Measurements from ENCODE around the gene TESPA1. TPM values are rescaled to one million over a fixed set of nuclear protein-coding genes. Genes with fewer than 3 reads are reported as not detected.

TESPA1 gene
- polyA plus RNA-seq, 1 experiment: not detected

DNA sequence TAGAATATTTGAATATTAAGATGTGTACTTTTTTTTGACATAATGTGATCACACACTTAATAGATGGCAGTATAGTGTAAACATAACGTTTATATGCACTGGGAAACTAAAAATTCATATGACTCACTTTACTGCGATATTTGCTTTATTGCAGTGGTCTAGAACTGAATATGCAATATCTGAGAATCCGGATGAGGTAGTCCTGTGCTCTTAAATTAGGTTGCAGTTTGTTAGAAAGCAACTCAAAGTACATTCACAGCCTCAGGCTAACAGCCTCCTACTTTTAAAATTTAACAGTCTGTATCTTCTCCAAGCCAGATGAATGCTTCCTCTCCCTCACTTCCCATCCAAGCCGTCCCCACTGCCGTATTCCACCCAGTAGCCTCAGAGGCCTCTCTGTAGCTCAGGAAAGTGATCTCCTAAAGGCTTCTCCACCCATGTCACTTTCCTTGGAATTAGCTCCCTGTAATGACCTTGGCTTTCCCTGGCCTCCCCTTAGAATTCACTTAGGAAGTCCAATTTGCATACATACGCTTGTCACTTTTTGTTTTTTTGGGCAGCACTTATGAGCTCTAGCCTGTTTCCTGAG is 43.7 kb downstream of the TESPA1 start:
- Histone ChIP-seq H3K27me3 (ENCODE audit: control insufficient read depth, insufficient read depth, low read length) (0 out of 2 replicates have a peak, but pooled peaks cover 2% of the 10 kb centered on the region), H3K36me3 (ENCODE audit: control insufficient read depth, insufficient read depth, low read length) (no peaks in the 10 kb centered on the region), H3K4me3 (ENCODE audit: low read depth, low read length) (no peak overlapping the region)
- POLR2A ChIA-PET: no interaction called here
- no peak for DNase-seq (ENCODE audit: low read depth)
- CTCF ChIA-PET: interaction anchor here (1.2 to 1.7 kb wide), 3 partner anchors 17 to 192 kb away, joined by 4 to 5 read pairs (median 5); partner anchors contain the start of gene MUCL1
- TF ChIP-seq CTCF (IDR thresholded peaks at IDR 0.05; ENCODE audit: insufficient read depth, low read depth, low read length): no peak

GRCh38 chr12:54937929-54938328 is 46.6 kb downstream of the TESPA1 start:
- no peak for TF ChIP-seq CTCF (IDR thresholded peaks at IDR 0.05; ENCODE audit: insufficient read depth, low read depth, low read length)
- no peak for DNase-seq (ENCODE audit: low read depth)
- no peak overlapping the region for H3K4me3 ChIP-seq (ENCODE audit: low read depth, low read length)
- no peaks in the 10 kb centered on the region for H3K36me3 ChIP-seq (ENCODE audit: control insufficient read depth, insufficient read depth, low read length)
- CTCF ChIA-PET: no interaction called here
- POLR2A ChIA-PET: no interaction called here
- 0 out of 2 replicates have a peak, but pooled peaks cover 2% of the 10 kb centered on the region for H3K27me3 ChIP-seq (ENCODE audit: control insufficient read depth, insufficient read depth, low read length)

DNA sequence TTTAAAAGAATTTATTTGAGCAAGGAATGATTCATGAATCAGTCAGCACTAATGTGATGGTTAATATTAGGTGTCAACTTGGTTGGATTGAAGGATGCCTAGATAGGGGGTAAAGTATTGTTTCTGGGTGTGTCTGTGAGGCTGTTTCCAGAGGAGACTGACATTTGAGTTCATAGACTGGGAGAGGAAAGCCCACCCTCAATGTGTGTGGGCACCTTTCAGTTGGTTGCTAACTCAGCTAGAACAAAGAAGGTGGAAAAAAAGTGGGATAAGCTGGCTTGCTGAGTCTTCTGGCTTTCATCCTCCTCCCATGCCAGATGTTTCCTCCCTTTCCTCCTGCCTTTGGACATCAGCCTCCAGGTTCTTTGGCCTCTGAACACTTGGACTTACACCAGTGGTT is 47.2 kb downstream of the TESPA1 start:
- DNase-seq (ENCODE audit: low read depth): no peak
- no peak for TF ChIP-seq CTCF (IDR thresholded peaks at IDR 0.05; ENCODE audit: insufficient read depth, low read depth, low read length)
- 0 out of 2 replicates have a peak, but pooled peaks cover 2% of the 10 kb centered on the region for H3K27me3 ChIP-seq (ENCODE audit: control insufficient read depth, insufficient read depth, low read length)
- H3K36me3 ChIP-seq (ENCODE audit: control insufficient read depth, insufficient read depth, low read length): no peaks in the 10 kb centered on the region
- H3K4me3 ChIP-seq (ENCODE audit: low read depth, low read length): no peak overlapping the region
- POLR2A ChIA-PET: no interaction called here
- CTCF ChIA-PET: interaction anchor here (1.6 kb wide), 1 partner anchor 188 kb away, joined by 4 read pairs; no protein-coding TSS in a partner anchor

- Histone ChIP-seq H3K27me3 (ENCODE audit: control insufficient read depth, insufficient read depth, low read length) (no peaks in the 10 kb centered on the region), H3K4me3 (ENCODE audit: low read depth, low read length) (no peak overlapping the region), H3K36me3 (ENCODE audit: control insufficient read depth, insufficient read depth, low read length) (no peaks in the 10 kb centered on the region)
- DNase-seq (ENCODE audit: low read depth): no peak
- CTCF ChIA-PET: interaction anchor here (1.6 kb wide), 1 partner anchor 187 kb away, joined by 4 read pairs; no protein-coding TSS in a partner anchor
- TF ChIP-seq CTCF (IDR thresholded peaks at IDR 0.05; ENCODE audit: insufficient read depth, low read depth, low read length): no peak
- POLR2A ChIA-PET: no interaction called here
These were observed 47.8 kb downstream of the TESPA1 start for GRCh38 chr12:54936736-54937135.

DNA sequence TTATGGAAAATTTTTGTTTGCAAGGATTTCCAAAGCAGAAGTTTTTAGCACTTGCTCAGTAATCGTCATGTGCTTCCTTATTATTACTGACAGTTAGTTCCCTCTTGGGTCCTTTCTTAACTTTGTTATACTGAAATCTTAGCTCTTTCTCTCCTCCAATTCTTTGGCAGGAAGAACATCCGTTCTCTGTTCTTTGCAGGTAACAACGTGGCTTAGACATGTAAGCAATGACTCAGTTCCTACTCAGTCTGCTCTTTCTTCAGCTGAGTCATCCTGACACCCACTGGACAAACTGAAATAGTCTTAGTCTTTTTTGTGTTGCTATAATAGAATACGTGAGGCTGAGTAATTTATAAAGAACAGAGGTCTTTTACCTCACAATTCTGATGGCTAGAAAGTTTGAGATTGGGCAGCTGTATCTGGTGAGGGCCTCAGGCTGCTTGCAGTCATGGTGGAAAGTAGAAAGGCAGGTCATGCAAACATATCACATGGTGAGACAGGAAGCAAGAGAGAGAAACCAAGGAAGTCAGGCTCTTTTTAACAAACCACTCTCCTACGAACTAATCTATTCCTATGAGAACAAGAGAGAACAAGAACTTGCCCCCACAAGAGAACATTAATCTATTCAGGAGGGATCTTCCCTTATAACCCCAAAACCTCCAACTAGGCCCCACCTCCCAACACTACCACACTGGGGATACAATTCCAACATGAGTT is 49.2 kb downstream of the TESPA1 start:
- CTCF ChIA-PET: interaction anchor here (1.4 to 1.7 kb wide), 2 partner anchors 12 to 80 kb away, joined by 5 read pairs; no protein-coding TSS in a partner anchor
- no peak overlapping the region for H3K4me3 ChIP-seq (ENCODE audit: low read depth, low read length)
- POLR2A ChIA-PET: no interaction called here
- TF ChIP-seq CTCF (IDR thresholded peaks at IDR 0.05; ENCODE audit: insufficient read depth, low read depth, low read length): no peak
- H3K36me3 ChIP-seq (ENCODE audit: control insufficient read depth, insufficient read depth, low read length): no peaks in the 10 kb centered on the region
- DNase-seq (ENCODE audit: low read depth): peak; percentile 51
- no peaks in the 10 kb centered on the region for H3K27me3 ChIP-seq (ENCODE audit: control insufficient read depth, insufficient read depth, low read length)
